Left hindlimb (tissue), 1 donor: ENCODE measurements around the gene CFAP157.

Experiments
- DNase-seq: peaks from one replicate; pipeline ENCODE4 v3.0.0-alpha.2; 2018

The CFAP157 gene

DNA sequence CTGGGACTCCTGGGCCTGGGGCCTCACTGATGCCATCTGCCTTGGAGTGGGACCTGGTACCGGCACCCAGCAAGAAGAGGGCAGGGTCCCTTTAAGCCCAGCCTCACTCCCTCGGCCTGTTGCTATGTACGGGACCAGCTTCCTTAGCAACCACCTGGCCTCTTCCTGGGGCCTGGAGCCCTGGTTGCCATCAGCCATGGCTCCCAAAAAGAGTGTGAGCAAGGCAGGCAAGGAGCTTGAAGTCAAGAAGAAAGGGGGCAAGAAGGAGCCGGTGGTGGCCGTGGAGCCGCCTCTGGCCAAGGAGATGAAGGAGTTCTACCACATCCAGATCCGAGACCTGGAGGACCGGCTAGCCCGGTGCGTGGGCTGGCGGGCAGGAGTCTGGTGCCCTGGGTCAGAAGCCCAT, at the start of gene CFAP157:
TSS of gene CFAP157 (plus strand) at position 153 of the 406 bp plus-strand sequence. CDS start at position 197, 44 bp downstream.
- no peak for DNase-seq

DNA sequence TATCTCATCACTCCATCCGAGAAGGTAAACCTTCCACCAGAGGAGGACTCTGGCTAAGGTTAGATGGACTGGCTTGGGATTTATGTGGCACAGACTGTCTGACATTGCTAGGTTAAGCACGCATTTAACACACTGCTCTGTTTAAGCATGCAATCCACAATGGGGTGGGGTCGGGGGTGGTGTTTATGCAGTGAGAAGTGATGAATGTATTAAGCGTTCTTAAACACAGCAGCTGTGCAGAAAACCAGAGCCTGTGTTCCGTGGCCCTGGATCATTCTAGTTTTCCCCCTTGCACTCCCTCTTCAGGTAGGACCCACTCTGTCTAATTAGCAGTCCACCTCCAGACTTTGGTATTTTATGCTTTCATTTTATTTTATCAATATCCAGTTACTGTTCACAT, 48.4 kb upstream of the CFAP157 start:
- DNase-seq, result no peak

DNA sequence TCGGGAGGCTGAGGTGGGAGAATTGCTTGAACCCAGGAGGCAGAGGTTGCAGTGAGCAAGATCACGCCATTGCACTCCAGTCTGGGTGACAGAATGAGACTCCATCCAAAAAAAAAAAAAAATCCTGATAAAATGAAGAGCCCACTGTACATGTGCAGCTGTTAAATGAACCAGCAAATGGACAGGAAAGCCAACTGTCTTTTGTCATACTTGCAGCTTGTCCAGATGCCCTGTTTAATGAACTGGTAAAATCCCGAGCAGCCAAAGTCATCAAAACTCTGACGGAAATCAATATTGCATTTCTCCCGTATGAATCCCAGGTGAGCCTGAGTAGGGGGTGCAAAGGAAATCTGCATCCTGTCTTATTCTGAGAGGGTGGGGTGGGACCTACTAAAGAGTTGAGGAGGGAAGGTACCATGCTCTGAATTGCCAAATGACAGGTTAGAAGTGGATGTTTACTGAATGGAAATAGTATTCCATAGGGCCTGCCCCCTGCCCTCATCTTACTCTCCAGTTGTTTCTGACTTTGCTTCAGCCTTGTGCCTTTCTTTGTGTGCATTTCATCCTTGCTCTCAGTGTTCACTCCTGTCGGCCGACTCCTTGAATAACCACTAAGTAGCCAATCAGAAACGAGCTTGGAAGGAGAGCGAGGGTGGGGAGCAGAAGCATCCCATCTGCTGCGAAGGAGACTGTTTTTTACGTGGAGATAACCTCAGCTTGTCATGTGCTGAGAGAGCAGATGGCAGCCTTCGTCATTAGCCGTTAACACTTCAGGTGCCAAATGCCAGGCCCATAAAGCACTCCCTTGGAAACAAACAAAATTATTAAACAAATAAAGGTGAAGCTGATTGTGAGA, 45.7 kb upstream of the CFAP157 start:
- DNase-seq, result no peak

DNA sequence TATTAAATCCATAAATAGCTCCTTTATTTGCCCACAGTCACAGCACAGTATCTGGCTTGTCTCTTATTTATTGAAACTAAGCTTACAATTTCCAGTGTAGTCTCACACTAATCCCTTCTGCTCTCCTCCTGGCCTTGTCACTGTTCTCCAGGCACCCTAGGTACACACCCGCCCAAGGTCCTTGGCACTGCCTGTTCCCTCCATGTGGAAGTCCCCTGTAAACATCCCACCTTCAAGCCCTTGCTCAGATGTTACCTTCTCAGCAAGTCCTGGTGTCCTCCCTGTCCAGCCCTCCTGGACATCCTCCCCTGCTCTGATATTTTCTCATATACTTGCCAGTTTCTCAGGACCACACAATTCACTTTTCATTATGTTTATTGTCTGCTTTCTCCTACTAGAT, 44.2 kb upstream of the CFAP157 start:
- no peak for DNase-seq

DNA sequence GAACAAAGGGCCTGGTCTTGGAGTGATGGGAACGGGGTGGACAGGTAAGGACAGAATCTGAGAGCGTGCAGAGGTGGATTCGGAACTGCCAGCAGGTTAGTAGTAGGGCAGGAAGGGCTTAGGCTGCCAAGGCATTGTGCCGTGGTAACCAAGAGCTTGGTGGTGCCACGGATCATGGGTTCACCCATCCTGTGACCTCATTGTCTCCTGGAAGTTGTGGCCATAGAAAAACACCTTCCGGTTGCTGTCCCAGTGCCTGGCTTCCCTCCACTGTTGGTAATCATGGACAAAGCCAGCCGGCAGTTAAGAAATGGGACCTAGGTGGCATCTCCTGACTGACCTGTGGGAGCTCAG, 42.5 kb upstream of the CFAP157 start:
- DNase-seq, result no peak

DNA sequence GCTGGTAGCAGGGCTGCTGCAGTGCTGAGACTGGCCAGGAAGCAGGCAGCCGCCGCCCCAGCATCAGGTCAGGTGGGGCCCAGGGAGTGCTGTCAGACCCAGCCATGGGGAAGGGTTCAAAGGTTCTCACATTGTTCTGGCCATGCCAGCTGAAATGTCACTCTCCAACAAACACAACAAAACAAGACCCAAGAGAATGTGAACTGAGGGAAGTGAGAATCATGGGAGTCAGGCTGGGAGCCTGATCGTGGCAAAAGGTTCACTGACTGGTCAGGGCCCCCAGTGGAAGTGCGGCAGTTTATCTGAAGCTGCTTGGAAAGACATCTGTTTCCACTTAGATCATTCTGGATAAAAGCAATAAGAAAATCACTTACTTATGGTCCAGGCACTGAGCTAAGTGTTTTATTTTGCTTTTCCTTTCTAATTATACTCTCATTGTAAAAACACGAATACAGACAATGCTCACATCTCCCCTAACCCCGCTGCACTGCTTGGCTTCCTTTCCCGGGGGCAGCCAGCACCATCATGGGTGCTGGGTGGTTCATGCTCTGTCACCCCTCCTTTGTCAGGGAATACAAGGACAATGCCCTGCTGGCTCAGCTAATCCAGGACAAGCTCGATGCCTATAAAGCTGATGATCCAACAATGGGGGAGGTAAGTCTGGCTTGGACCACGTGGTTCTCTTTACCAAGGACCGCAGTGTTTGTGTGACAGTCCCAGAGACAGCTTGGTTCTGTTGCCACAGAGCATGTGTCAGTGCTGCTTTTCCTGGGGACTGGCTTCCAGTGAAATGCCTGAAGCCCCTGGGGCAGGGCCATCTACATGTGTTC, 41.9 kb upstream of the CFAP157 start:
- DNase-seq, result no peak

DNA sequence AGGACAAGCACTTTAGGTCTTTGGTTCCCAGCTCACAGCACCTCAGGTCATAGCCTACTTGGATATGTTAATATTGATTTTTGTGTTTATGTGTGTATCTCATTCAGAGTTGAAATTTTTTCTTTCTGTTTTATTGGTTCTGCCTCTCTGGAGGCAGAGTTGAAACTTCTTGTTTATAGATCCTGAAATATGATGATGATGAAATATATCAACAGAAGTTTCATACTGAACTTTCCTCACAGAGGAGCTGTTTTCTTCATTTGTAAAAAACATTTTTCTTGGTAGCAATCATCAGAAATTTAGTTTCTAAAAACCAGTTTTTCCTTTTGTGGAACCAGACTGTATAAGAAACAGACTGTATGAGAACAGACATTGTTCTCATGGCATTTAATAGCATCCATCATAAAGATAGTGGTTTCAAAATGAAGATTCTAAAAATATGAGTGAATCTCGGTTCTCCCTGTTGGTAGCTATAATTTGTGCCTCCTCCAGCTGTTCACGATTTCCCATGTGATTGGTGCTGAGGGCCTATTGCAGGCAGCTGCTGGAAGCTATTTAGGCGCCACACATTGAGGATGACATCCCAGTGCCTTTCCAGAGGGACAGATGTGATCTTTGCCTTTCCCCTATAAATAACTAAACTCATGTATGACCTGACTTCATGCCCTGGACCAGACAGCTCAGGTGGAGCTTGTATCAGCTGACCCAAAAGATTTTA, 39.5 kb upstream of the CFAP157 start:
- no peak for DNase-seq

DNA sequence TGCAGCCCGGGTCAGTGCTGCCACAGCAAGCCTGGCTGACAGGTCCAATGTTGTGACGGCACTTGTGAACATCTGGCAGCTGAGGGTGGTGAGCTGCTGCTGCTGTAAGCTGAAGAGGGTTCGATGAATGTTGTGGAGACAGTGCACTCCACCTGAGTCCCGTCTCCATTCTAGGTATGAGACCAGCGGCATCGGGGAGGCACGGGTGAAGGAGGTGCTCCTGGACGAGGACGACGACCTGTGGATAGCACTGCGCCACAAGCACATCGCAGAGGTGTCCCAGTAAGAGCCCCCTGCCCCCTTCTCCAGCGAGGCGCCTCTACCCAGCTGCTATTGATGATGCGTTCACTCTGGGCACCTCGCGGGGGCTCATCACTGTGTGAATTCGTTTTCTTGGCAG, 38.9 kb upstream of the CFAP157 start:
- DNase-seq, result no peak

DNA sequence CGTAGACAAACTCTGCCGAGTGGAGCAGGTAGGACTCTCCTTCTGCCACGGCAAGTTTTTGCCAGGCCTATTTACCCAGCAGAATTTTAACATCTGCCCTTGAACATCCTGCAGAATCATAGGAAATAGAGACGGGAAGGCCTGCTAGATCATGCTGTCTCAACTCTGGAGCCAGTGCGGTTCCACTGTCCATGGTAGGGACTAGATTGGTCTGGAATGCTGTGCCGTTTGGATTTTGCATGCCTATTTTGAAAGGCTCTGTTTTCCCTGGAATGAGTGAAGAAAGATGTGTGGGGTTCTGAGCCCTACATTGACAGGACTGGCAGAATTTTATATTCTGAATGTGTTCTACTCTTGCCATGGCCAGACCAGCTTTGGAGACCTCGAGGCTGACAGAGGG, 33.6 kb upstream of the CFAP157 start:
- DNase-seq, result no peak

DNA sequence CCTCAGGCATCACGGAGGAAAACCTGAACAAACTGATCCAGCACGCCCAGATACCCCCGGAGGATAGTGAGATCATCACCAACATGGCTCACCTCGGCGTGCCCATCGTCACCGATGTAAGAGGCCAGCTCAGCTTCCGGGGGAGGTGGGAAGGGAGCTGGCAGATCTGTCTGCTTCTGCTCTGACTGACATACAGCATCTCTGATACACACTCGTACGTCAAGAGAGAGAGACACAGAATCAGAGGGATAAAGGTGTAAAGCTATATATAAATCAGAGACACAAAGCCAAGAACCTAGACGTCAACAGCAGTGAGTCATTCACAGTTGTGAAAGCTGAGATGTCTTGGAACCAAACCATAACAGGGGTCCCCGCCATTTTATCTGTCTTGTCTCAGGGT, 30.1 kb upstream of the CFAP157 start:
- no peak for DNase-seq

DNA sequence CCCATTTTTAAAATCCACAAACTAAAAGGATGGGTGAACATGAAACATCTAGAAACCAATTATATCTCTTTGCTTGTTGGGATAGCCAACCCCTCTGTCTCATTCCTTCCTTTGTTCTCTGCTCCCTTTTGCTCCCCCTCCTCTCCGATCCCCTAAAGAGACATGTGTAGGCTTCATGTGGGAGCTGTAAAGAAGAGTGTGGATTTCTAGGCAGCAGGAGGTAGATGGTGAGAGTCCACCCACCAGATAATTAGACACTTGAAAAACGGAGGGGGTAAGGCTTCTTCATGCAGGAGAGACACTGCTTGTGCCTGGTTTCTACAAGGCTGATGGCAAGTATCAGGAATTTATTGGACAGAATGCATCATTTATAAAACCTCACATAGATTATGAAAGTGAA, 27.3 kb upstream of the CFAP157 start:
- DNase-seq, result no peak

DNA sequence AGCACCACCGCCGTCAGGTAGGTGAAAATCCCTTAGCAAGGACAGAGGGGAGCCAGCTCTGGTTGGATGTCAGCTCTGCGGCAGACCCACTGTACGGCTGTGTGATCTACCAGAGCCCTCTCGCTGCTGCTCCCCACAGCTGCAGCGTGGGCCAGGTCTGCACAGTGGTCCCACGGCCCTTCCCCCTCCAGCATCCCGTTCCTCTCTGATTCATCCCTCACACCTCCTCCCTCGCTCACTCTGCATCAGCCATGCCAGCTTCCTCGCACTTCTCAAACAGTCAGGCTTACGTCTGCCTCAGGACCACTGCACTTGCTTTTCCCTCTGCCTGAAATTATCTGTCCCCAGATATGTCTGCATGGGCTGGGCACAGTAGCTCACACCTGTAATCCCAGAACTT, 26.6 kb upstream of the CFAP157 start:
- no peak for DNase-seq

DNA sequence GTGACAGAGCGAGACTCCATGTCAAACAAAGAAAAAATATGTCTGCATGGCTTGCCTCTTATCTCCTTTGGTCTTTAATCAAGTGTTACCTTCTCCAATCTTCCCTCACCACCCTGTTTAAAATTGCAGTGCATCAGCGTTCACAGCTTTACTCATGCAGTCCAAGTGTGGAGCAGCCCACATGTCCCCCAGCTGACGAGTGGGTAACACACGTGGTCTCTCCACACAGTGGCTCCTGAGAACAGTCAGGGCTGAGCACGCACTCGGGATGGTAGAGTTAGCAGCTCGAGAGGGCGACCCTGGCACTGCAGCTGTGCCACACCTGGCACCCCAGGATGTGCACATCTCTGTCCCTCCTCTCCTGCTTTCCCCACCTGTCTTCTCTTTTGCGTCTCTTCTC, 25.9 kb upstream of the CFAP157 start:
- DNase-seq, result no peak

DNA sequence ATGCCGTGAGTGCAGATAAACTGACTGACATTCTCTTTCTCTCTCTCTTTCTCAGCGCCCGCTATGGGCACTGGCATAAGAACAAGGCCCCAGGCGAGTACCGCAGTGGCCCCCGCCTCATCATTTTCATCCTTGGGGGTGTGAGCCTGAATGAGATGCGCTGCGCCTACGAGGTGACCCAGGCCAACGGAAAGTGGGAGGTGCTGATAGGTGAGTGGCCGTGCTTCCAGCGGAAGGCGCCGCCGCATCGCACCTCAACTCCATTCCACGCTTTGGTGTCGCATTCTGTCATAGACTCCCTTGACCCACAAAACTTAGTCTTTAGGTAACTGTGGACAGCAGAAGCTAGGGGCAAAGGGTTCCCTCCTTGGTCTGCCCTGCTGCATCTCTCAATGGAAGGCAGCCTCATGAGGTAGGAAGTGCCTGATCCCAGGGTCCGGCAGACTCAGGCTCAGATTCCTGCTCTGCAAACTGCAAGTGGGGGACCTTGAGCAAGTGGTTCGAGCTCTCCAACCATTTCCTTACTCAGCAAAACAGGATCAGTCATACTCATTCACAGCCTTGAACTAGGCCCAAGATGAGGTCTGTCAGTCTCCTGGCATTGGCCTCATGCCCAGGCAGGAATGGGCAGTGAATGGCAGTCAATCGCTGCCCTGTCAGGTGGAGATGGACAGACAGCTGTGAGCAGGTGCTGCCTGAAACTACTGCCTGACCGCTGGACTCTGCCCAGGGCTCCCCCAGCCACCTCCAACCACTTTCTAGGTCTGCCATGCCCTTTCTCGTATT, 24.2 kb upstream of the CFAP157 start:
- no peak for DNase-seq

DNA sequence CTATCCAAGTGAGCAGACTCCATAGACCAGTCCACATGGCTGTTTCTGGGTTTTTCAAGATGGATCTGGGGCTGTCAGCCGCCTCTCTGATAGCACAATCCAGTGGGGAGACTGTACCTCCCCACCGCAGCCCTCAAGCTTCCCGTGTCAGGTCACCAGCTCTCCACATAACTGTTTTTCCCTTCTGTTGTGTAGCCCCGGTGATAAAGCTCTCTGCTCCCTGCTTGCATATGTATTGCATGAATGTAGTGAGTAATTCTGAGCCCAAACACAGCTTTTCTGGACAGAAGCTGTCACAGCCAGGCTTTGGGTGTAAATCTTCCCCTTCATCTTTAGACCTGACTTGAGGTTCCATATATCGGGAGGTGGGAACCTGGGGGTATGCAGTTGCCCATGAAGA, 23.1 kb upstream of the CFAP157 start:
- no peak for DNase-seq

DNA sequence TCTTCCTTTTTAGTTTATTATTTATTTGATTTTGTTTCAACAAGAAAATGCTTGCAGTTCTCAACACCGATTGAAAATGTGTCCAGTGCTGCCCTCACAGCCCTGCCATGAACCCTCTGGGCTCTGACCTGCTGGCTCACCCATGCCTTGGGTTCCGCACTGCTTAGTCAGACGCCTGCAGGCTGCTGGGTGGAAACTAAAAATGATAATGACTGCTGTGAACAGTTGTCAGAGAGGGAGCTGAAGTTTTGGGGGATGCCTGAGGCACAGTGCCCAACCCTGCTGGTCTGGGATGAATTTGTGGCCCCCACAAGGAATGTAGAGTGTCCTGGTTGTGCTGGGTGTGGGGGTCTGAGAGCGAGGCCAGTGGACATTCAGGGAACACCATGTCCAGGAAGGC, 22.2 kb upstream of the CFAP157 start:
- DNase-seq, result no peak

DNA sequence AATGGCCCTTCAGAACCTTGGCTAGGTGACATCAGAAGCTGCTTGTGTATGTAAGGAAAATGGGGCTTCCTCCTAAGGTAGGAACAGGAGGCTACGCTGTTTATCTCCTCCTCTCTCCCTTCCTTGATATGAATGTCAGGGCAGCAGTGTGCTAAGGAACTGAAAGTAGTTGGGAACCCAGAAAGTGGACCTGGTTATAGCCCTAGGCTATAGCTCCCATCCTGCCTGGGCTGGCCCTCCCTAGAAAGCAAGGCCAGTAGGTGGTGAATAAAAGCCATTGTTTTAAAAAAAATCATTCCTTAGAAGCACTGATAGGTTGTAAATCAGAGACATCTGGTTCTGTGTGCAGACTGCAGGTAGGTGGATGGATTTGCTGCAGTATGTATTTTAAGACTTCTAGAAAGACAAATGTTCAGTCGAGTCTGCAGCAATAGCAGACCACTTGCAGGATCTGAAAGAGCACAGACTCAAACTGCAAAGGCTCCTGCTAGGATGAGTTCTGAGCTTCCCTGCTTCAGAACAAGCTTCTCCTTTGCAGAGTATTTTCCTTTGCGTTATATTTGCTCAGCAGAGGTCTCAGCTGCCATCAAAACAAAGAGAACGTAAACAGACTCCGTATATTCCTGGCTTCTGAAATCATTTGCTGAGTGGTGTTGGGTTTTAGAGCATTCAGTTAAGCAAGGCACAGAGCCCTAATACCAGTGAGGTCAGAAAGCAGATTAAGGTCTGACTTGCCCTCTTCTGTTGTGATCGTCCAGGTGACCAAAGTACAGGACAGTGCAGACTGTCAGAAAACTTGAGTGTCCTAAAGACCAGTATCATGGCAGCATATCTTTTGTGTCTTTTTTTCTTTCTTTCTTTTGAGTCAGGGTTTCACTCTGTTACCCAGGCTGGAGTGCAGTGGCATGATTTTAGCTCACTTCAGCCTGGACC, 20.1 kb upstream of the CFAP157 start:
- DNase-seq, result no peak

DNA sequence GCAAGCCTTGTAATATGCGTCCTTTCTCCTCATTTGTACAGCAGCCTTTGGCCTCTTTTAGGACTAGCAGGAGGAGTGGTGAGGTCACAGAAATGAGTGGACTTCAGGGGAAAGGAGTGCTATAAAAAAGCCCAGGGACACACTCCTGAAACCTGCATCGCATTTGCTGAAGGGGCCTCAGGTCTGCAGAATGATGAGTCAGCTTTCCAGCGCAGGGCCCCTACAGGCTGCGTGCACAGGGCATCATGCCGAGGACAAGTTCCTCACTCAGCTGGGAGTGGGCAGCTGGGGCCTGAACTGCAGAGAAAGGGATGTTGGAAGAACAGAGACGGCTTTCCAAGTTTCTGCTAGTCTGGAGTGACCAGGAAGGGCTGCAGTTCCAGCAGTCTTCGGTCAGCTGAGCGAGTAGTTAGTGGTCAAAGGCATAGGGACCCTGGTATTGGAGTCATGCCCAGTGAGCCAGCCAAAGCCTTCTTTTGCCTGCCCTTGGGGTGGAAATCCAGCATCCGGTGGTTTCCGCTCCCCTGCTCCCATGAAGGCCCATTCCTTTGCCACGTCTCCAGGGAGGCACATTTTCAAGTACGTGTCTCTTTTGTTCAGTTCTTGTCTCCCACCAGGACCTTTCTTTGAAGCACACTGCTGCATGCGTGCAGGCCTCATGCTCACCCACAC, 17.3 kb upstream of the CFAP157 start:
- no peak for DNase-seq

DNA sequence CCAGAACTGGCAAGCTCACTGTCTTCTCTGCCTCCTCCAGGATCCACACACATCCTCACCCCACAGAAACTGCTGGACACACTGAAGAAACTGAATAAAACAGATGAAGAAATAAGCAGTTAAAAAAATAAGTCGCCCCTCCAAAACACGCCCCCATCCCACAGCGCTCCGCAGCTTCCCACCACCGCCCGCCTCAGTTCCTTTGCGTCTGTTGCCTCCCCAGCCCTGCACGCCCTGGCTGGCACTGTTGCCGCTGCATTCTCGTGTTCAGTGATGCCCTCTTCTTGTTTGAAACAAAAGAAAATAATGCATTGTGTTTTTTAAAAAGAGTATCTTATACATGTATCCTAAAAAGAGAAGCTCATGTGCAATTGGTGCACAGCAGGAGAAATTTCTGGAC, 16.1 kb upstream of the CFAP157 start:
- no peak for DNase-seq

DNA sequence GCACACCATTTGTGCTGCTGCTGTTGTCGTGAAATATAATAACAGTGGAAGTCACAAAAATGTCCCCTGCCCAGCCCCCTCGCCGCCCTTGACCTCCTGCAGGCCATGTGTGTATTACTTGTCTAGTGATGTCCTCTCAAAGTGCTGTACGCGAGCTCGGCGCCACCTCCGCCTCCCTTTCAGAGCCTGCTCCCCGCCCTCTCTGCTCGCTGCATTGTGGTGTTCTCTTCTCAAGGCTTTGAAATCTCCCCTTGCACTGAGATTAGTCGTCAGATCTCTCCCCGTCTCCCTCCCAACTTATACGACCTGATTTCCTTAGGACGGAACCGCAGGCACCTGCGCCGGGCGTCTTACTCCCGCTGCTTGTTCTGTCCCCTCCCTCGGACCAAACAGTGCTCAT, 14.7 kb upstream of the CFAP157 start:
- no peak for DNase-seq

DNA sequence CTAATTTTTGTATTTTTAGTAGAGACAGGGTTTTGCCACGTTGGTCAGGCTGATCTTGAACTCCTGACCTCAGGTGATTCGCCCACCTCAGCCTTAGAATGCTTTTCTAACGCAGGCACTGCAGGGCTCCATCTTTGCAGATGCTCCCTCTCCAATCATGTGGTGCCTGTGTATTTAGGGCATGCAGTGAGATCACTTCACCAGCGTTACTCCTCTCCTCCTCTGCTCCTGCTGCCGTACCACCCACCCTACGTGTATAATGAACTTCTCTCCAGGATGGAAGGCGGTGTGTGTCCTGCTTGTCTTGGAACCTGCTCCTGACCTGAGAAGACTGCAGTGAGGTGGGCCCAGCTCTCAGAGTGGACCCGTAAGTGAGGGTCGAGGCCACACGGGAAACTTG, 13.6 kb upstream of the CFAP157 start:
- DNase-seq, result no peak
